Ishikawa (cell line): ENCODE results near the gene AUTS2.

Source experiments
- FOXM1 ChIP-seq: IDR thresholded peaks from 2 replicates; pipeline ENCODE4 v1.6.1; 2012; ENCODE audit warnings: low read depth, borderline replicate concordance
- TCF12 ChIP-seq: IDR thresholded peaks from 2 replicates; pipeline ENCODE4 v1.6.1; 2012; ENCODE audit warnings: low read depth
- ZBTB7A ChIP-seq: IDR thresholded peaks from 2 replicates; pipeline ENCODE4 v1.6.1; 2012; ENCODE audit warnings: low read depth
- TF ChIP-seq, protein P1 (sequence below): IDR thresholded peaks from 2 replicates; pipeline ENCODE4 v1.6.1; 2012; ENCODE audit warnings: low read depth, mild to moderate bottlenecking

DNA sequence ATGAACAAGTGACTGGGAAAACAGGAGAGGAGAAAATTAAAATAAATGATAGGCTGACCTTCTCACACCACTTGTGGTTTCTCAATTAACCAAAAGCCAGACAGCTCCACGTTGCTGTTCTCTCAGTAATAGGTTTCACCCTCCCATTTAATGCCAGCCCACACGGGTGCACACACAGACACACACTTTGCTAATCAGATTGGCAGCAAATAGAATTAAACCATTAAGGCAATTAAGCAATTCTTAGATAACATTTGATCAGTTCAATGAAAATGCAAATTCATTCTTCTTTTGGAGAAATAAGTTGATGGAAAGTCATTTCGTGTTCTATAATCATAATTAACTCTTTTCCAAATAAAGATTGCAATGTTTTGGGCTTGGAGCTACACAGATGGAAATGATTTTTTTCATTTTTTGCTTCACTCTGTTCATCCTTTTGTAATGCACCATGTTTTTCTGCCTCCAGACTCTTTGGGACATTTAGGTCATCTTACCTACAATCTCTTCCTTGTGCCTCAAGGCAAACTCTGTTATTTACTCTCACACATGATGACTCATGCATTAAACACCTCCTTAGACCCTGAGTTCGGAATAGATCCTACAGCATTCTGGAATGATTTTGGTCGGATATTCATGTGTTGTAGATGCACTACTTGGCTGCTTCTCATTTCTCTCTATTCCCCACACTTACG is 700.7 kb downstream of the AUTS2 start:
- TF ChIP-seq, protein P1, sequence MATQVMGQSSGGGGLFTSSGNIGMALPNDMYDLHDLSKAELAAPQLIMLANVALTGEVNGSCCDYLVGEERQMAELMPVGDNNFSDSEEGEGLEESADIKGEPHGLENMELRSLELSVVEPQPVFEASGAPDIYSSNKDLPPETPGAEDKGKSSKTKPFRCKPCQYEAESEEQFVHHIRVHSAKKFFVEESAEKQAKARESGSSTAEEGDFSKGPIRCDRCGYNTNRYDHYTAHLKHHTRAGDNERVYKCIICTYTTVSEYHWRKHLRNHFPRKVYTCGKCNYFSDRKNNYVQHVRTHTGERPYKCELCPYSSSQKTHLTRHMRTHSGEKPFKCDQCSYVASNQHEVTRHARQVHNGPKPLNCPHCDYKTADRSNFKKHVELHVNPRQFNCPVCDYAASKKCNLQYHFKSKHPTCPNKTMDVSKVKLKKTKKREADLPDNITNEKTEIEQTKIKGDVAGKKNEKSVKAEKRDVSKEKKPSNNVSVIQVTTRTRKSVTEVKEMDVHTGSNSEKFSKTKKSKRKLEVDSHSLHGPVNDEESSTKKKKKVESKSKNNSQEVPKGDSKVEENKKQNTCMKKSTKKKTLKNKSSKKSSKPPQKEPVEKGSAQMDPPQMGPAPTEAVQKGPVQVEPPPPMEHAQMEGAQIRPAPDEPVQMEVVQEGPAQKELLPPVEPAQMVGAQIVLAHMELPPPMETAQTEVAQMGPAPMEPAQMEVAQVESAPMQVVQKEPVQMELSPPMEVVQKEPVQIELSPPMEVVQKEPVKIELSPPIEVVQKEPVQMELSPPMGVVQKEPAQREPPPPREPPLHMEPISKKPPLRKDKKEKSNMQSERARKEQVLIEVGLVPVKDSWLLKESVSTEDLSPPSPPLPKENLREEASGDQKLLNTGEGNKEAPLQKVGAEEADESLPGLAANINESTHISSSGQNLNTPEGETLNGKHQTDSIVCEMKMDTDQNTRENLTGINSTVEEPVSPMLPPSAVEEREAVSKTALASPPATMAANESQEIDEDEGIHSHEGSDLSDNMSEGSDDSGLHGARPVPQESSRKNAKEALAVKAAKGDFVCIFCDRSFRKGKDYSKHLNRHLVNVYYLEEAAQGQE: no peak
- TF ChIP-seq ZBTB7A: no peak
- no peak for TF ChIP-seq TCF12
- TF ChIP-seq FOXM1: no peak
